HEK293 (cell line): ENCODE measurements around the gene ANKRD63.

Source experiments
- GLIS2 ChIP-seq: fragments of 450-650 bp; formaldehyde crosslinking; IDR thresholded peaks from 2 replicates; pipeline ENCODE4 v1.5.1; 2016; ENCODE audit warnings: missing biosample characterization, missing genetic modification characterization
- IKZF3 ChIP-seq: fragments of 450-650 bp; IDR thresholded peaks from 2 replicates; pipeline ENCODE4 v1.5.0; 2018; ENCODE audit warnings: missing biosample characterization, mild to moderate bottlenecking, missing genetic modification characterization, moderate library complexity
- ZNF114 ChIP-seq: fragments of 450-650 bp; formaldehyde crosslinking; IDR thresholded peaks from 2 replicates; pipeline ENCODE4 v1.5.0; 2017; ENCODE audit warnings: missing biosample characterization, missing genetic modification characterization
- ZNF223 ChIP-seq: fragments of 450-650 bp; formaldehyde crosslinking; IDR thresholded peaks from 2 replicates; pipeline ENCODE4 v1.5.1; 2016; ENCODE audit warnings: missing biosample characterization, missing genetic modification characterization
- ZNF426 ChIP-seq: fragments of 450-650 bp; formaldehyde crosslinking; IDR thresholded peaks from 2 replicates; pipeline ENCODE4 v1.5.1; 2017; ENCODE audit warnings: missing biosample characterization, missing genetic modification characterization, mild to moderate bottlenecking, inconsistent platforms, moderate library complexity
- ZNF626 ChIP-seq: fragments of 450-650 bp; sonication (Bioruptor Pico); formaldehyde crosslinking; IDR thresholded peaks from 2 replicates; pipeline ENCODE4 v1.5.1; 2018; ENCODE audit warnings: missing biosample characterization, missing genetic modification characterization, inconsistent platforms
- ZNF629 ChIP-seq: fragments of 450-650 bp; formaldehyde crosslinking; IDR thresholded peaks from 2 replicates; pipeline ENCODE4 v1.5.1; 2017; ENCODE audit warnings: missing biosample characterization, missing genetic modification characterization
- ZNF792 ChIP-seq: fragments of 450-650 bp; formaldehyde crosslinking; IDR thresholded peaks from 2 replicates; pipeline ENCODE4 v1.5.1; 2016; ENCODE audit warnings: missing biosample characterization, missing genetic modification characterization
- ZNF837 ChIP-seq: fragments of 450-650 bp; formaldehyde crosslinking; IDR thresholded peaks from 2 replicates; pipeline ENCODE4 v1.5.1; 2016; ENCODE audit warnings: missing biosample characterization, missing genetic modification characterization
- TF ChIP-seq, protein P1 (sequence below): fragments of 450-650 bp; formaldehyde crosslinking; IDR thresholded peaks from 2 replicates; pipeline ENCODE4 v1.5.1; 2016; ENCODE audit warnings: missing biosample characterization, missing genetic modification characterization
- TF ChIP-seq, protein P2 (sequence below): fragments of 450-650 bp; formaldehyde crosslinking; IDR thresholded peaks from 2 replicates; pipeline ENCODE4 v1.5.1; 2016; ENCODE audit warnings: missing biosample characterization, missing genetic modification characterization

DNA sequence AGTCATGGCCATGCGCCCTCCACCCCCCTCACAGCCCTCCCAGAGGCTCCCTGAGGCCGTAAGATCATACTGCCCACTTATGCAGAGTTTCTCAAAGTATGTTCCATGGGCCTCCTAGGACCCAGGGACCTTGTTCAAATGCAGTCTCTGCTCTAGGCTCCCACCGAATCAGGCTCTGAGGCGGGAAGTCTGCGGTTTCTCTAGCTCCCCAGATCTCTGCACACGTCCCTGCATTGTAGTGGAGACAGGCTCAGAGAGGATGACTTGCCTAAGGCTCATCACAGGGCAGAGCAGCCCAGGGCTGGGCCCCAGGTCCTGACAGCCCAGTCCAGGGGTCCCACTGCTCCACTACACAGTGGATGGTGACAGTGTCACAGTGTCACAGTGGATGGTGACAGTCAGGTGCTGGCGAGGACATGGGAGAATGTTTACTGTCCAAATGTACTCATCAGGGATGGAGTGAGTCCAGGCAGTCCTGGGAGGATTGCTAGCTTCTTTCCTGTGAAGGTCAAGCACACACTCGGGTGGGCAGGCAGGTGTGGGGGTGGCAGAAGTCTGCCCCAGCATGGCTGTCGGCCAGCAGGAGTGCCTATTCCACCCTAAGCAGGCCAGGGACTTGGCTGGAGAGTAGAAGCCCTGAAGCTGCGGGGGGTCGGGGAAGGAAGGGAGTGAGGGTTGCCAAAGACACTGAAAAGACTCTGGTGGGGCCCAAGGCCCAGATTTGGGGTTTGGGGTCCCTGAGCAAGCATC is 12.4 kb downstream of the ANKRD63 start:
- TF ChIP-seq, protein P1, sequence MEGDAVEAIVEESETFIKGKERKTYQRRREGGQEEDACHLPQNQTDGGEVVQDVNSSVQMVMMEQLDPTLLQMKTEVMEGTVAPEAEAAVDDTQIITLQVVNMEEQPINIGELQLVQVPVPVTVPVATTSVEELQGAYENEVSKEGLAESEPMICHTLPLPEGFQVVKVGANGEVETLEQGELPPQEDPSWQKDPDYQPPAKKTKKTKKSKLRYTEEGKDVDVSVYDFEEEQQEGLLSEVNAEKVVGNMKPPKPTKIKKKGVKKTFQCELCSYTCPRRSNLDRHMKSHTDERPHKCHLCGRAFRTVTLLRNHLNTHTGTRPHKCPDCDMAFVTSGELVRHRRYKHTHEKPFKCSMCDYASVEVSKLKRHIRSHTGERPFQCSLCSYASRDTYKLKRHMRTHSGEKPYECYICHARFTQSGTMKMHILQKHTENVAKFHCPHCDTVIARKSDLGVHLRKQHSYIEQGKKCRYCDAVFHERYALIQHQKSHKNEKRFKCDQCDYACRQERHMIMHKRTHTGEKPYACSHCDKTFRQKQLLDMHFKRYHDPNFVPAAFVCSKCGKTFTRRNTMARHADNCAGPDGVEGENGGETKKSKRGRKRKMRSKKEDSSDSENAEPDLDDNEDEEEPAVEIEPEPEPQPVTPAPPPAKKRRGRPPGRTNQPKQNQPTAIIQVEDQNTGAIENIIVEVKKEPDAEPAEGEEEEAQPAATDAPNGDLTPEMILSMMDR (tag by site-specific recombination), result no peak
- TF ChIP-seq IKZF3 (tag by site-specific recombination), result no peak
- TF ChIP-seq ZNF426 (tag by site-specific recombination), result no peak
- TF ChIP-seq ZNF792 (tag by site-specific recombination), result no peak
- no peak for TF ChIP-seq ZNF837 (tag by site-specific recombination)
- no peak for TF ChIP-seq ZNF626 (tag by site-specific recombination)
- TF ChIP-seq ZNF223 (tag by site-specific recombination), result no peak
- TF ChIP-seq, protein P2, sequence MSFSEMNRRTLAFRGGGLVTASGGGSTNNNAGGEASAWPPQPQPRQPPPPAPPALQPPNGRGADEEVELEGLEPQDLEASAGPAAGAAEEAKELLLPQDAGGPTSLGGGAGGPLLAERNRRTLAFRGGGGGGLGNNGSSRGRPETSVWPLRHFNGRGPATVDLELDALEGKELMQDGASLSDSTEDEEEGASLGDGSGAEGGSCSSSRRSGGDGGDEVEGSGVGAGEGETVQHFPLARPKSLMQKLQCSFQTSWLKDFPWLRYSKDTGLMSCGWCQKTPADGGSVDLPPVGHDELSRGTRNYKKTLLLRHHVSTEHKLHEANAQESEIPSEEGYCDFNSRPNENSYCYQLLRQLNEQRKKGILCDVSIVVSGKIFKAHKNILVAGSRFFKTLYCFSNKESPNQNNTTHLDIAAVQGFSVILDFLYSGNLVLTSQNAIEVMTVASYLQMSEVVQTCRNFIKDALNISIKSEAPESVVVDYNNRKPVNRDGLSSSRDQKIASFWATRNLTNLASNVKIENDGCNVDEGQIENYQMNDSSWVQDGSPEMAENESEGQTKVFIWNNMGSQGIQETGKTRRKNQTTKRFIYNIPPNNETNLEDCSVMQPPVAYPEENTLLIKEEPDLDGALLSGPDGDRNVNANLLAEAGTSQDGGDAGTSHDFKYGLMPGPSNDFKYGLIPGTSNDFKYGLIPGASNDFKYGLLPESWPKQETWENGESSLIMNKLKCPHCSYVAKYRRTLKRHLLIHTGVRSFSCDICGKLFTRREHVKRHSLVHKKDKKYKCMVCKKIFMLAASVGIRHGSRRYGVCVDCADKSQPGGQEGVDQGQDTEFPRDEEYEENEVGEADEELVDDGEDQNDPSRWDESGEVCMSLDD (tag by site-specific recombination), result no peak
- TF ChIP-seq ZNF629 (tag by site-specific recombination), result no peak
- TF ChIP-seq GLIS2 (tag by site-specific recombination), result no peak
- no peak for TF ChIP-seq ZNF114 (tag by site-specific recombination)
